H1 (cell line): ENCODE results near the gene OSBPL3. TPM values are rescaled to one million over a fixed set of nuclear protein-coding genes. Genes with fewer than 3 reads are reported as not detected.

Experiments used
- CTCF ChIA-PET: fragments of 300-600 bp; sonication (Branson Sonifier 250); formaldehyde crosslinking; loops from one replicate; lab custom pipeline; 2021; ENCODE audit not compliant: partially characterized antibody; lab: Charles Lee
- POLR2A ChIA-PET: fragments of 300-600 bp; sonication (Branson Sonifier 250); formaldehyde crosslinking; loops from one replicate; lab custom pipeline; 2021; ENCODE audit warnings: inconsistent platforms; ENCODE audit not compliant: partially characterized antibody; lab: Charles Lee
- DNase-seq, 2 experiments: peaks; one replicate each; pipeline versions ENCODE4 v3.0.0 to v3.0.0-alpha.2; 2010 to 2022; ENCODE audit warnings: low spot score in 2 of 2, low read depth in 1 of 2, mixed read lengths in 1 of 2
- FAIRE-seq: peaks from 2 replicates; lab custom pipeline; 2011; peaks lifted over from hg19 to GRCh38; lab: Jason Lieb, UNC
- H2AFZ ChIP-seq: 2 replicates; pipeline ENCODE4 v1.8.1; 2012; ENCODE audit warnings: low read length, inconsistent platforms
- H2AK5ac ChIP-seq: 2 replicates; pipeline ENCODE4 v1.6.1; 2013; ENCODE audit warnings: low read depth, low read length
- H2BK120ac ChIP-seq: replicated peaks from 2 replicates; pipeline ENCODE3; 2013; ENCODE audit warnings: low read depth, low read length, inconsistent platforms
- H2BK12ac ChIP-seq: 2 replicates; pipeline ENCODE4 v1.6.1; 2013; ENCODE audit warnings: low read depth, low read length
- H2BK15ac ChIP-seq: 2 replicates; pipeline ENCODE4 v1.6.1; 2013; ENCODE audit warnings: low read length
- H2BK20ac ChIP-seq: 2 replicates; pipeline ENCODE4 v1.6.1; 2013; ENCODE audit warnings: low read length
- H2BK5ac ChIP-seq: 2 replicates; pipeline ENCODE4 v1.6.1; 2013; ENCODE audit warnings: low read depth, low read length
- H3K14ac ChIP-seq: 2 replicates; pipeline ENCODE4 v1.6.1; 2013; ENCODE audit warnings: inconsistent platforms; ENCODE audit not compliant: insufficient read length
- H3K18ac ChIP-seq: 2 replicates; pipeline ENCODE4 v1.6.1; 2013; ENCODE audit warnings: low read length; ENCODE audit errors: extremely low read depth
- H3K23ac ChIP-seq: 2 replicates; pipeline ENCODE4 v1.6.1; 2013; ENCODE audit warnings: inconsistent platforms; ENCODE audit not compliant: insufficient read length
- H3K23me2 ChIP-seq: 2 replicates; pipeline ENCODE4 v1.6.1; 2013; ENCODE audit warnings: low read depth, low read length
- H3K27ac ChIP-seq: 2 replicates; pipeline ENCODE4 v1.6.1; 2011; ENCODE audit warnings: low read depth, low read length, inconsistent platforms
- H3K27me3 ChIP-seq, 4 experiments: replicated peaks in 1 of 4; 1 replicate in 1 of 4; 2 replicates in 3 of 4; pipeline versions ENCODE4 v1.6.1 to v1.8.1; 2011 to 2013; ENCODE audit warnings: low read length in 3 of 4, mild to moderate bottlenecking in 3 of 4, inconsistent platforms in 2 of 4, mixed read lengths in 2 of 4, moderate library complexity in 1 of 4; ENCODE audit not compliant: control insufficient read depth in 3 of 4, insufficient read depth in 3 of 4; ENCODE audit errors: extremely low read depth in 1 of 4
- H3K36me3 ChIP-seq, 4 experiments: 2 replicates each; pipeline versions ENCODE4 v1.6.1 to v1.8.1; 2011 to 2013; ENCODE audit warnings: mild to moderate bottlenecking in 4 of 4, low read length in 3 of 4, moderate library complexity in 2 of 4, control low read depth in 1 of 4, inconsistent platforms in 1 of 4; ENCODE audit not compliant: insufficient read depth in 4 of 4, control insufficient read depth in 2 of 4
- H3K4ac ChIP-seq: replicated peaks from 2 replicates; pipeline ENCODE3; 2013; ENCODE audit warnings: low read length, low read depth, mixed read lengths, inconsistent platforms; ENCODE audit not compliant: insufficient read length
- H3K4me1 ChIP-seq, 4 experiments: replicated peaks in 1 of 4; 1 replicate in 1 of 4; 2 replicates in 3 of 4; pipeline versions ENCODE4 v1.6.1 to v1.8.1; 2011 to 2013; ENCODE audit warnings: low read length in 3 of 4, inconsistent platforms in 2 of 4, mixed read lengths in 1 of 4; ENCODE audit not compliant: insufficient read depth in 4 of 4, control insufficient read depth in 3 of 4
- H3K4me2 ChIP-seq, 2 experiments: 2 replicates each; pipeline versions ENCODE4 v1.6.1 to v1.8.1; 2011 to 2013; ENCODE audit warnings: low read depth in 2 of 2, low read length in 2 of 2, control low read depth in 1 of 2, inconsistent platforms in 1 of 2, mild to moderate bottlenecking in 1 of 2; ENCODE audit not compliant: insufficient read depth in 1 of 2
- H3K4me3 ChIP-seq, 4 experiments: fragments of 200-600, 300-600 bp in 1 of 4; sonication (generic), shearing (Covaris generic), sonication (Bioruptor Twin) in 1 of 4; 2 replicates each; pipeline versions ENCODE4 v1.5.1 to v1.8.1; 2011 to 2016; ENCODE audit warnings: low read length in 4 of 4, low read depth in 3 of 4, control low read depth in 2 of 4, inconsistent platforms in 2 of 4, mild to moderate bottlenecking in 2 of 4, mixed read lengths in 1 of 4, moderate library complexity in 1 of 4; ENCODE audit not compliant: insufficient read depth in 2 of 4; ENCODE audit errors: extremely low read depth in 1 of 4
- H3K56ac ChIP-seq: replicated peaks from 2 replicates; pipeline ENCODE3; 2013; ENCODE audit warnings: low read depth, mild to moderate bottlenecking, mixed read lengths, low read length, inconsistent platforms; ENCODE audit not compliant: insufficient read length
- H3K79me1 ChIP-seq: 2 replicates; pipeline ENCODE4 v1.6.1; 2013; ENCODE audit warnings: low read depth, low read length, control low read depth
- H3K79me2 ChIP-seq, 2 experiments: 2 replicates each; pipeline versions ENCODE4 v1.6.1 to v1.8.1; 2012 to 2013; ENCODE audit warnings: low read length in 2 of 2, mild to moderate bottlenecking in 2 of 2, inconsistent platforms in 1 of 2; ENCODE audit not compliant: insufficient read depth in 2 of 2, control insufficient read depth in 1 of 2
- H3K9ac ChIP-seq, 4 experiments: replicated peaks in 1 of 4; 1 replicate in 1 of 4; 2 replicates in 3 of 4; pipeline versions ENCODE4 v1.6.1 to v1.8.1; 2011 to 2013; ENCODE audit warnings: low read depth in 3 of 4, low read length in 3 of 4, control low read depth in 2 of 4, mild to moderate bottlenecking in 2 of 4, moderate library complexity in 2 of 4, inconsistent platforms in 1 of 4; ENCODE audit errors: extremely low read depth in 1 of 4
- H3K9me3 ChIP-seq, 2 experiments: 2 replicates each; pipeline versions ENCODE4 v1.6.1 to v1.8.1; 2012 to 2013; ENCODE audit warnings: mild to moderate bottlenecking in 2 of 2, moderate library complexity in 2 of 2, control low read depth in 1 of 2, inconsistent platforms in 1 of 2, low read depth in 1 of 2, low read length in 1 of 2, mixed read lengths in 1 of 2; ENCODE audit not compliant: insufficient read depth in 2 of 2
- H4K20me1 ChIP-seq, 2 experiments: replicated peaks in 1 of 2; 2 replicates each; pipeline versions ENCODE3 to v1.8.1; 2011 to 2013; ENCODE audit warnings: inconsistent platforms in 2 of 2, low read length in 2 of 2, mild to moderate bottlenecking in 1 of 2; ENCODE audit not compliant: insufficient read depth in 2 of 2, control insufficient read depth in 1 of 2
- H4K5ac ChIP-seq: 2 replicates; pipeline ENCODE4 v1.6.1; 2013; ENCODE audit warnings: low read length, low read depth, mixed read lengths, inconsistent platforms; ENCODE audit not compliant: insufficient read length
- H4K8ac ChIP-seq: 2 replicates; pipeline ENCODE4 v1.8.0; 2013; ENCODE audit warnings: mild to moderate bottlenecking, moderate library complexity, low read length, inconsistent platforms; ENCODE audit not compliant: insufficient read depth; ENCODE audit errors: extremely low read depth
- H4K91ac ChIP-seq: replicated peaks from 2 replicates; pipeline ENCODE3; 2013; ENCODE audit warnings: low read length, mixed read lengths, inconsistent platforms; ENCODE audit not compliant: insufficient read length
- CHD2 ChIP-seq: IDR thresholded peaks from 2 replicates; pipeline ENCODE4 v1.6.1; 2012; ENCODE audit warnings: low read length, improper control_type of control experiment
- EP300 ChIP-seq, 2 experiments: IDR thresholded peaks; 1 replicate in 1 of 2; 2 replicates in 1 of 2; pipeline ENCODE4 v1.6.1; 2011 to 2012; ENCODE audit warnings: low read depth in 2 of 2, low read length in 2 of 2, mild to moderate bottlenecking in 2 of 2, borderline replicate concordance in 1 of 2, inconsistent platforms in 1 of 2, moderate library complexity in 1 of 2
- FOSL1 ChIP-seq: IDR thresholded peaks from 2 replicates; pipeline ENCODE4 v1.6.1; 2011; ENCODE audit warnings: mild to moderate bottlenecking, low read depth, low read length, moderate library complexity; ENCODE audit not compliant: insufficient read depth
- JUN ChIP-seq: IDR thresholded peaks from 2 replicates; pipeline ENCODE4 v1.6.1; 2011; ENCODE audit warnings: low read depth, mild to moderate bottlenecking, improper control_type of control experiment, low read length
- PHF8 ChIP-seq: fragments of 200-600 bp; sonication (generic); conservative IDR thresholded peaks from 2 replicates; pipeline ENCODE4 v1.7.1; 2012; ENCODE audit warnings: low read depth, mild to moderate bottlenecking, inconsistent platforms, low read length, moderate library complexity
- RXRA ChIP-seq: IDR thresholded peaks from 2 replicates; pipeline ENCODE4 v1.6.1; 2011; ENCODE audit warnings: low read depth, mild to moderate bottlenecking, low read length, moderate library complexity; ENCODE audit not compliant: insufficient read depth
- SIN3A ChIP-seq, 2 experiments: IDR thresholded peaks in 1 of 2; conservative IDR thresholded peaks in 1 of 2; 2 replicates each; pipeline ENCODE4 v1.6.1; 2011 to 2012; ENCODE audit warnings: low read length in 2 of 2, improper control_type of control experiment in 1 of 2, low read depth in 1 of 2, mild to moderate bottlenecking in 1 of 2
- TCF12 ChIP-seq: IDR thresholded peaks from 2 replicates; pipeline ENCODE4 v1.6.1; 2011; ENCODE audit warnings: low read depth, mild to moderate bottlenecking, low read length
- WGBS, 2 experiments: shearing (Covaris generic) in 1 of 2; methylation state at CpG; one replicate each; pipeline versions ENCODE4 v1.1.6 to v1.1.7; 2013 to 2015; ENCODE audit warnings: low lambda C conversion rate in 2 of 2, mixed read lengths in 2 of 2, inconsistent platforms in 1 of 2, low coverage in 1 of 2, missing lambda C conversion rate in 1 of 2; ENCODE audit not compliant: insufficient replicate concordance in 2 of 2, insufficient coverage in 1 of 2, insufficient read length in 1 of 2; ENCODE audit errors: extremely low coverage in 1 of 2, missing lambda C conversion rate in 1 of 2; 5-methylcytosine and 5-hydroxymethylcytosine counted together
- polyA plus RNA-seq, 7 experiments: library from polyadenylated mRNA; depleted of rRNA in 3 of 7; stranded (reverse) in 5 of 7; unstranded in 2 of 7; fragments of >200 nt in 5 of 7; fragments of 200-250 nt in 2 of 7; gene quantifications; 1 replicate in 5 of 7; 2 replicates in 1 of 7; 4 replicates in 1 of 7; pipeline versions ENCODE4 v1.2.1 to v1.2.3, GENCODE V29; 2011 to 2013; ENCODE audit warnings: missing spikeins in 2 of 7, mixed read lengths in 2 of 7
- total RNA-seq: library from RNA; stranded (reverse); fragmentation: NEBNext Ultra II Directional; extraction: Animal tissue kit (Norgen Biotek cat#: 25700); gene quantifications from 2 replicates; pipeline ENCODE4 v1.2.1, GENCODE V29; 2021
- TF ChIP-seq, protein P1 (sequence below): IDR thresholded peaks from 2 replicates; pipeline ENCODE4 v1.6.1; 2011; ENCODE audit warnings: low read depth, mild to moderate bottlenecking, low read length; ENCODE audit not compliant: insufficient read depth
- TF ChIP-seq, protein P2 (sequence below): IDR thresholded peaks from 2 replicates; pipeline ENCODE4 v1.6.1; 2012; ENCODE audit warnings: inconsistent platforms

OSBPL3 gene
- total and polyA plus RNA-seq, 2 of the 8 experiments (the other 6 are each of a cell fraction or from before 2014, with no cell fraction given), result 2.8 to 13.9 TPM

DNA sequence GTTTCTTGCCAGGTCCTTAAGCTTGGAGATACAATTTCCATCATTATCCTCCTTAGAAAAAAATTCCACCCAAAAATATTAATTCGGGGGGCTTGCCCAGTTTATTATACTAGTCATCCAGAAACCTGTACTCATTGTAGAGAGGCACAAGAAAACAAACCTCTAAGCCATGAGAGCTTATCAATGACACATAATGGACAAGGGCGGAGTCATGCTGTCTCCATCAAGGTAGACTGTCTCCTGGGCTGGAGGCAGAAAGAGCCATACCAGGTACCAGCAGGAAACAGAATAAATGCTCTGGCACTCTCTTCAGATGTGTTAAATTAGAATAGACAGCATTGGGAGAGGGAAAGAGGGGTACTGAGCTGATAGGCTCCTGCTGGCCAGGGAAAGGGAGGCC, 153.0 kb downstream of the OSBPL3 start:
- Histone ChIP-seq H3K56ac (no peak overlapping the region), H2BK15ac (no peak overlapping the region), H3K4me1 (peaks cover 0 to 5% (median 0%) of the 10 kb centered on the region in 4 experiments; a peak in 1 of 7 replicates), H3K23ac (no peak overlapping the region), H3K79me2 (no peaks in the 10 kb centered on the region), H3K4me2 (no peak overlapping the region), H3K14ac (no peak overlapping the region), H4K5ac (no peak overlapping the region), H2AFZ (no peak overlapping the region), H2BK120ac (no peak overlapping the region), H4K91ac (no peak overlapping the region), H4K20me1 (no peaks in the 10 kb centered on the region), H3K23me2 (no peaks in the 10 kb centered on the region), H4K8ac (no peak overlapping the region), H3K27ac (no peak overlapping the region), H3K4ac (no peak overlapping the region), H3K27me3 (no peaks in the 10 kb centered on the region), H2AK5ac (no peak overlapping the region), H3K79me1 (no peaks in the 10 kb centered on the region), H3K9me3 (no peaks in the 10 kb centered on the region), H2BK12ac (no peak overlapping the region), H3K18ac (no peak overlapping the region), H3K36me3 (no peaks in the 10 kb centered on the region), H2BK5ac (no peak overlapping the region), H3K4me3 (no peak overlapping the region), H2BK20ac (no peak overlapping the region), H3K9ac (no peak overlapping the region)
- DNase-seq (no peak), FAIRE-seq (no peak)
- ChIA-PET CTCF (interaction anchor here (0.7 to 4.8 kb wide), 11 partner anchors 9 to 271 kb away, joined by 3 to 22 read pairs (median 4); no protein-coding TSS in a partner anchor), POLR2A (interaction anchor here (0.5 to 0.6 kb wide), 2 partner anchors 222 to 243 kb away, joined by 3 to 4 read pairs; no protein-coding TSS in a partner anchor)
- WGBS, 2 experiments, result 84% methylated on average over 2 of the region's 2 CpGs; no CpG with 5 or more reads in 1 of the 2 experiments
- TF ChIP-seq CHD2 (no peak), RXRA (no peak), JUN (no peak), TCF12 (no peak), EP300 (IDR thresholded peaks at IDR 0.05; ENCODE audit: borderline replicate concordance in 1 of 2, low read depth in 2 of 2, low read length in 2 of 2) (no peak), FOSL1 (no peak), PHF8 (no peak), SIN3A (conservative IDR thresholded peaks at IDR 0.05 in 1 of 2, IDR thresholded peaks at IDR 0.05 in 1 of 2; ENCODE audit: low read depth in 1 of 2, low read length in 2 of 2) (no peak)
- TF ChIP-seq, protein P1, sequence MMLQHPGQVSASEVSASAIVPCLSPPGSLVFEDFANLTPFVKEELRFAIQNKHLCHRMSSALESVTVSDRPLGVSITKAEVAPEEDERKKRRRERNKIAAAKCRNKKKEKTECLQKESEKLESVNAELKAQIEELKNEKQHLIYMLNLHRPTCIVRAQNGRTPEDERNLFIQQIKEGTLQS, result no peak
- TF ChIP-seq, protein P2, sequence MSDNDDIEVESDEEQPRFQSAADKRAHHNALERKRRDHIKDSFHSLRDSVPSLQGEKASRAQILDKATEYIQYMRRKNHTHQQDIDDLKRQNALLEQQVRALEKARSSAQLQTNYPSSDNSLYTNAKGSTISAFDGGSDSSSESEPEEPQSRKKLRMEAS, result no peak
